ENCODE data around the gene HIPK2.

DNA sequence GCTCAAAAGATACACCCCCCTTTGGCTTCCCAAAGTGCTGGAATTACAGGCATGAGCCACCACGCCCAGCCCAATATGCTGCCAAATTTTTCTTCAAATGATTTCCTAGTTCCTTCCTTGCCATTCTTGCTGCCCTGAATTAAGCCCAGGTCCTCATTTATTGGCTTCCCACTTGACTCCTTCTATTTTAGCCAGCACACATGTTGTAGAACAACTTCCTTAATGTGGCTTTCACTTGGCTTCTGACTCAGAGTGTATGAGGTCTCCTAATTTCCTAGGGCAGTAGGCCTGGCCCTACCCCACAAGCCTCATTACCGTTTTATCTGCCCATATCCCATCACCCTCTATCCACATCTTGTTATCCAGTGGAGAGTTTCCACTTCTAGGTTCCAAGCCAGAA is 21.8 kb upstream of the HIPK2 start:
- TF ChIP-seq POLR2A (IDR thresholded peaks at IDR 0.05) (no peak), POLR2AphosphoS5 (IDR thresholded peaks at IDR 0.05) (no peak)
